Measurements from ENCODE around the gene PCNT.
"Not testable (repeated sequence)": the region's sequence is repeated elsewhere in the genome, so short reads cannot be mapped to it uniquely, and the experiment has no call there.

Gene PCNT

DNA sequence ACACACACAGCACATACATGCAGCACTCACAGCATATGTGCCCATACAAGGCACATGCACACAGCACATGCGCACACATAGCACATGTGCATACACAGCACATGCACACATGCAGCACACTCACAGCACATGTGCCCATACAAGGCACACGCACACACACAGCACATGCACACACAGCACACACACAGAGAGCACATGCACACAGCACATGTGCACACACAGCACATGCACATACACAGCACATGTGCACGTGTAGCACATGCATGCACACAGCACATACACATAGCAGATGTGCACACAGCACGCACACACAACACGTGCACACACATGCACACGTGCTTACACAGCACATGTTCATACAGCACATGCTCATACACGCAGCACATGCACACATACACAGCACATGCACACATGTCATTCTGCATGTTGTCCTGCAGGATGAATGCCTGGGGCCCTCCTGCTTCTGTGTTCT is 48.1 kb downstream of the PCNT start:
- DNase-seq (ENCODE audit: low spot score): no peak
- no peak for TF ChIP-seq CTCF (IDR thresholded peaks at IDR 0.05; ENCODE audit: extremely low read depth, missing control alignments)

DNA sequence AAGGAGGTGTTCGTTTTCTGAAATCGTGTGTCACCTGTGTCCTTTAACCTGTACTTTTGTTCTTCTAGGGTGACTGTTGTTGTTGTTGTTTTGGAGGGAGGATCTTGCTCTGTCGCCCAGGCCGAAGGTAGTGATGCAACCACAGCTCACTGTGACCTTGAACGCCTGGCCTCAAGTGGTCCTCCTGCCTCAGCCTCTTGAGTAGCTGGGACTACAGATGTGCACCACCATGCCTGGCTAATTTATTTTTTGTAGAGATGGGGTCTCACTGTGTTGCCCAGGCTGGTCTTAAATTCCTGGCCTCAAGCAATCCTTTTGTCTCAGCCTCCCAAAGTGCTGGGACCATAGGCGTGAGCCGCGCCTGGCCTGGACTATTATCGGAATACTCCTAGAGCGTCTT is 49.0 kb downstream of the PCNT start:
- DNase-seq (ENCODE audit: low spot score): not testable (repeated sequence)

DNA sequence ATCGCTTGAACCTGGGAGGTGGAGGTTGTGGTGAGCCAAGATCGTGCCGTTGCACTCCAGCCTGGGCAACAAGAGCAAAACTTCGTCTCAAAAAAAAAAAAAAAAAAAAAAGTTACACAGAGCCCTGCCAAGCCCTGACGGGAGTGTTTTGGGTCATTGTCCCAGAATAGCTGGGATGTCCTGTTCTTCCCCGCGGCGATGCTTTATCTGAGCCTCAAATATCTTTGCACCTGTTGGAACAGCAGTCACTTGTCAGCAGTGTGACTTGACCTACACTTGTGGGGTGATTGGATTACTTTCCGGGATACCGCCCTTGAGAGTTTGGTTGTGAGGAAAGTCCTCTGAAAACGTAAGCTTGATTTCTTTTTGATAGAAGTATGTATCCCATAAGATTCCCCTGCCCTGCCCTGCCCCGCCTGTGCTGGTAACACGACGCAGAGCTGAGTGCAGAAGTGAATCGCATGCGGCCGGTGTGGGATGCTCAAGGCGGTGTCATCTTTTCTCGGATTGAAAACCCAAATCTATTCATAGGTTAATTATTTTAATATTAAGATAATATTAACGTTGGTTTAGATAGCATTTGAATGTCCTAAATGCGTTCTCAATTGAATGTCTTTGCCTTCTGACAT is 50.9 kb downstream of the PCNT start:
- no peak for TF ChIP-seq CTCF (IDR thresholded peaks at IDR 0.05; ENCODE audit: extremely low read depth, missing control alignments)
- DNase-seq (ENCODE audit: low spot score): no peak

DNA sequence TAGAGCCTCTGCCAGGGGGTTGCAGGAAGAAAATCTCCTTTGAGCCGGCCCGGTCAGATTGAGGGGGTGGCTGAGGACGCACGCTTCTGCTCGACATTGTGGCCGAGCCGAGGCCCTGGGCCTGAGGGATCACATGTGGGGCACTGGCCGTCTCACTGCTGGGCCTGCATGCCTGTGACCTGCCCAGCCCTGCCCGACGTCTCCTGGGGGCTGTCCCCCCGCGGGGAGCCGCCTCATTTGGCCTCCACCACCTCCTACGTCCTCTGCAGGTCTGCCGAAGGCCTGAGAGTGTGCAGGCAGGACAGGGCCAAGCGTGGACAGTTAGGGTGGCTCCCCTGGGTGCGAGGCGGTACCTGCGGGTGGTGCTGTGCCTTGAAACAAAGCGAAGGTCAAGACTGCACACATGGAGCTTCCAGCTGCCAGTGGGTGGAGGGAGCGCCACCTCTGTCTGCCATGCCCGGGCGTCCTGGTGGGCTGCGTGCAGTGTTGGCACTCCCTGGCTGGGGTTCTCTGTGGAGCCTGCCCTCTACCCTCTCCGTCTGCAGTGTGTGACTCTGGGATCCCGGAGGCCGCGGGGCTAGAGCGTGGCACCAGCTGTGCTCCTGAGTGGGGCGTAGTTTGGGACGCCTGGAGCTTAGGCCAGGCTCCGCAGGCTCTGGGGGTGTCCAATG is 51.7 kb downstream of the PCNT start:
- TF ChIP-seq CTCF (IDR thresholded peaks at IDR 0.05; ENCODE audit: extremely low read depth, missing control alignments): no peak
- DNase-seq (ENCODE audit: low spot score): no peak

DNA sequence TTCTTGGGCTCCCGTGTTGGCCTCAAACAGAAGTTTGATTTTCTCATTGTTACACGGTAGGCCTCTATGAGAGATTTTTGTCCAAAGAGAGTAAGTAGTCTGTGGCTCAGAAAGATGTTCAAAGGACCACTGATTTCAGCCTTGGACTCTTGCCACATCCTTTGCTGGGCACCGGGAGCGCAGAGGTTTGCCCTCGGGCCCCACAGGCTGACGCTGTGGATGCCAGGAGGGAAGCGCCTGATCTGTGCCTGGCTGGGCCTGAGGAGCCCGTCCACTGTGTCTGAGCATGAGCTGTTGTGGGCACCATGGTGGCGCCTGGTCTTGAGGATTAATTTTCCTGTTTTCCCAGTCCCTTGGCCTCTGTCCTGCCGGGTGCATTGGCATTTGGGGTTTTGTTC is 52.3 kb downstream of the PCNT start:
- DNase-seq (ENCODE audit: low spot score): no peak
- TF ChIP-seq CTCF (IDR thresholded peaks at IDR 0.05; ENCODE audit: extremely low read depth, missing control alignments): no peak

DNA sequence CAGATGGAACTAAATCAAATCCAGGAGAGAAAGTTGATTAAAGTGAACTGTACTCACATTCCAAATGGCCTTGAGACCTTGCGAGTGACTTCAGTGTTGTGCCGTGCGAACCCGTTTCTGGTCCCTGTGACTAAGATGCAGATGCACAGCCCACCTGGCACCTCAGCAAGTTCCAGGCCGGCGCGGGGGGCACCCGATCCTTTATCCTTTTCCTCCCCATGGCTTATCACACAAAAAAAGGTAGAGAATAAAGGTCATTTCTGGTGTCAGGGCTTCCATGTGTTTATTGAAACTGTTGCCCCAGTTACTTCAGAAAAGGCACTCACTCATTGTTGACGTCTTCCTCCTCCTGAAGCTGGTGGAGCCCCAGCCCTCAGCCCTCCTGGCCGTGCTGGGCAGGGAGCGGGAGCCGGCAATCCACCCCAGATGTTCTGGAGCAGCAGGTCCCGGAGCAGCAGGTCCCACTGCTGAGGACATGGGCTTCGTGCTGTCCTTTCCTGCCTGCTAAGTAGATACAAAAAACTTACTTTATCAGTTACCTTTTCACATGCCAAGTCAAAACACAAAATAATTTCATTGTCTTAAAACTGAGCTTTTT is 53.0 kb downstream of the PCNT start:
- DNase-seq (ENCODE audit: low spot score): no peak
- no peak for TF ChIP-seq CTCF (IDR thresholded peaks at IDR 0.05; ENCODE audit: extremely low read depth, missing control alignments)

DNA sequence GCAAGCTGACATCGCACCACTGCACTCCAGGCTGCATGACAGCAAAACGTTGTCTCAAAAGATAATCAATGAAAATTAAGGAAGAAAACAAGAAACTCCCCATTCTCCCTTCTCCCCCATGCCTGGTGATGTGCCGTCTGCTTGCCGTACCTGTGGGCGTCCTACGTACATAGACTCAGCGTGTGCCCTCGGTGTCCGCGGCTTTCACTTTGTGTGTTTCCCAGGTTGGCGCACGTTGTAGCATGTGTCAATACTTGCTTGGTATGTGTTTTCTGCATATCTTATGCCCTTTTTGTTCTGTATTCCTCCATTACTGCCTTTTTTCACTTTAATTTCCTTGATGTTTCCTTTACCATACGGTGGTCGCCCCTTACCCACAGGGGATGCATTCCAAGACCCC is 53.8 kb downstream of the PCNT start:
- no peak for TF ChIP-seq CTCF (IDR thresholded peaks at IDR 0.05; ENCODE audit: extremely low read depth, missing control alignments)
- no peak for DNase-seq (ENCODE audit: low spot score)

All from GM20000 (cell line).